ENCODE measurements around the gene CD99L2.
A peak's percentile ranks its signal among the peaks of the same experiment; 100 is the strongest.

Gene CD99L2

GRCh38 chrX:150775569-150776350, 122.7 kb downstream of the CD99L2 start:
- Histone ChIP-seq H3K27me3 (ENCODE audit: insufficient read depth, low read length) (no peaks in the 10 kb centered on the region), H3K4me2 (ENCODE audit: low read length) (no peak overlapping the region), H2AK5ac (ENCODE audit: low read length) (no peak overlapping the region), H3K4me3 (ENCODE audit: low read depth, low read length) (no peak overlapping the region), H3K27ac (ENCODE audit: low read depth, low read length) (no peak overlapping the region), H3K9ac (ENCODE audit: low read length) (no peak overlapping the region), H4K91ac (ENCODE audit: low read depth, low read length) (no peak overlapping the region), H3K79me1 (ENCODE audit: low read length) (no peaks in the 10 kb centered on the region), H3K36me3 (ENCODE audit: control insufficient read depth in 1 of 2, insufficient read depth in 2 of 2, low read length in 2 of 2) (peaks cover 1 to 4% of the 10 kb centered on the region in 2 experiments), H2BK5ac (ENCODE audit: low read depth, low read length, poor library complexity) (no peak overlapping the region), H2BK120ac (ENCODE audit: insufficient read depth, low read length, poor library complexity) (no peak overlapping the region), H2AFZ (ENCODE audit: insufficient read depth, low read length, poor library complexity) (no peak overlapping the region), H3K79me2 (ENCODE audit: control insufficient read depth, insufficient read depth, low read length, poor library complexity) (no peaks in the 10 kb centered on the region), H3K4me1 (ENCODE audit: control insufficient read depth in 1 of 2, insufficient read depth in 2 of 2, low read length in 2 of 2) (no peaks in the 10 kb centered on the region), H4K8ac (ENCODE audit: low read depth, low read length) (no peak overlapping the region), H2BK12ac (ENCODE audit: low read length) (no peak overlapping the region), H3K4ac (ENCODE audit: low read depth, low read length) (no peak overlapping the region), H4K12ac (ENCODE audit: low read depth, low read length) (no peak overlapping the region), H3K18ac (ENCODE audit: low read length) (no peak overlapping the region), H3K9me3 (ENCODE audit: insufficient read depth, low read depth, low read length) (no peaks in the 10 kb centered on the region), H3K14ac (ENCODE audit: low read length) (no peak overlapping the region), H3K23ac (ENCODE audit: low read length) (no peak overlapping the region)
- DNase-seq: no peak
- no CpG with 5 or more reads among the region's 18 CpGs for WGBS (ENCODE audit: extremely low coverage, insufficient coverage, insufficient read length)

- peak; percentile 10 to 25 for DNase-seq
- Histone ChIP-seq H3K4ac (ENCODE audit: low read depth, low read length) (no peak overlapping the region), H4K91ac (ENCODE audit: low read depth, low read length) (no peak overlapping the region), H3K14ac (ENCODE audit: low read length) (no peak overlapping the region), H3K4me1 (ENCODE audit: control insufficient read depth in 1 of 2, insufficient read depth in 2 of 2, low read length in 2 of 2) (no peaks in the 10 kb centered on the region), H3K4me2 (ENCODE audit: low read length) (no peak overlapping the region), H3K18ac (ENCODE audit: low read length) (no peak overlapping the region), H2BK5ac (ENCODE audit: low read depth, low read length, poor library complexity) (no peak overlapping the region), H2BK12ac (ENCODE audit: low read length) (no peak overlapping the region), H3K4me3 (ENCODE audit: low read depth, low read length) (no peak overlapping the region), H3K79me1 (ENCODE audit: low read length) (no peaks in the 10 kb centered on the region), H3K9ac (ENCODE audit: low read length) (no peak overlapping the region), H4K8ac (ENCODE audit: low read depth, low read length) (no peak overlapping the region), H4K12ac (ENCODE audit: low read depth, low read length) (no peak overlapping the region), H2AFZ (ENCODE audit: insufficient read depth, low read length, poor library complexity) (no peak overlapping the region), H2BK120ac (ENCODE audit: insufficient read depth, low read length, poor library complexity) (no peak overlapping the region), H3K9me3 (ENCODE audit: insufficient read depth, low read depth, low read length) (no peaks in the 10 kb centered on the region), H3K79me2 (ENCODE audit: control insufficient read depth, insufficient read depth, low read length, poor library complexity) (no peaks in the 10 kb centered on the region), H3K23ac (ENCODE audit: low read length) (no peak overlapping the region), H3K27ac (ENCODE audit: low read depth, low read length) (no peak overlapping the region), H3K36me3 (ENCODE audit: control insufficient read depth in 1 of 2, insufficient read depth in 2 of 2, low read length in 2 of 2) (peaks cover 1 to 4% of the 10 kb centered on the region in 2 experiments), H3K27me3 (ENCODE audit: insufficient read depth, low read length) (no peaks in the 10 kb centered on the region), H2AK5ac (ENCODE audit: low read length) (no peak overlapping the region)
- no CpG with 5 or more reads among the region's 14 CpGs for WGBS (ENCODE audit: extremely low coverage, insufficient coverage, insufficient read length)
Measured at GRCh38 chrX:150774798-150775568, 123.5 kb downstream of the CD99L2 start.

- H3K79me1 ChIP-seq (ENCODE audit: low read length): no peaks in the 10 kb centered on the region
- H2BK12ac ChIP-seq (ENCODE audit: low read length): no peak overlapping the region
- H3K4me1 ChIP-seq (ENCODE audit: control insufficient read depth in 1 of 2, insufficient read depth in 2 of 2, low read length in 2 of 2): no peaks in the 10 kb centered on the region
- no peaks in the 10 kb centered on the region for H3K79me2 ChIP-seq (ENCODE audit: control insufficient read depth, insufficient read depth, low read length, poor library complexity)
- no peak overlapping the region for H4K8ac ChIP-seq (ENCODE audit: low read depth, low read length)
- H2AFZ ChIP-seq (ENCODE audit: insufficient read depth, low read length, poor library complexity): no peak overlapping the region
- H3K27me3 ChIP-seq (ENCODE audit: insufficient read depth, low read length): no peaks in the 10 kb centered on the region
- no peak overlapping the region for H3K9ac ChIP-seq (ENCODE audit: low read length)
- H4K91ac ChIP-seq (ENCODE audit: low read depth, low read length): no peak overlapping the region
- no peak overlapping the region for H3K23ac ChIP-seq (ENCODE audit: low read length)
- no peak overlapping the region for H3K4ac ChIP-seq (ENCODE audit: low read depth, low read length)
- H2BK120ac ChIP-seq (ENCODE audit: insufficient read depth, low read length, poor library complexity): no peak overlapping the region
- no peak for DNase-seq
- no peak overlapping the region for H3K27ac ChIP-seq (ENCODE audit: low read depth, low read length)
- H3K36me3 ChIP-seq (ENCODE audit: control insufficient read depth in 1 of 2, insufficient read depth in 2 of 2, low read length in 2 of 2): peaks cover 1 to 4% of the 10 kb centered on the region in 2 experiments
- no peaks in the 10 kb centered on the region for H3K9me3 ChIP-seq (ENCODE audit: insufficient read depth, low read depth, low read length)
- H3K4me2 ChIP-seq (ENCODE audit: low read length): no peak overlapping the region
- H2BK5ac ChIP-seq (ENCODE audit: low read depth, low read length, poor library complexity): no peak overlapping the region
- no peak overlapping the region for H4K12ac ChIP-seq (ENCODE audit: low read depth, low read length)
- no CpG with 5 or more reads among the region's 4 CpGs for WGBS (ENCODE audit: extremely low coverage, insufficient coverage, insufficient read length)
- H2AK5ac ChIP-seq (ENCODE audit: low read length): no peak overlapping the region
- H3K4me3 ChIP-seq (ENCODE audit: low read depth, low read length): no peak overlapping the region
- no peak overlapping the region for H3K18ac ChIP-seq (ENCODE audit: low read length)
- H3K14ac ChIP-seq (ENCODE audit: low read length): no peak overlapping the region
Measured at GRCh38 chrX:150773634-150774033, 124.8 kb downstream of the CD99L2 start.

- H3K4me2 ChIP-seq (ENCODE audit: low read length): no peak overlapping the region
- H2BK5ac ChIP-seq (ENCODE audit: low read depth, low read length, poor library complexity): no peak overlapping the region
- H2BK12ac ChIP-seq (ENCODE audit: low read length): no peak overlapping the region
- H3K4me3 ChIP-seq (ENCODE audit: low read depth, low read length): no peak overlapping the region
- H3K9me3 ChIP-seq (ENCODE audit: insufficient read depth, low read depth, low read length): no peaks in the 10 kb centered on the region
- no peak overlapping the region for H4K91ac ChIP-seq (ENCODE audit: low read depth, low read length)
- no peaks in the 10 kb centered on the region for H3K27me3 ChIP-seq (ENCODE audit: insufficient read depth, low read length)
- H3K79me2 ChIP-seq (ENCODE audit: control insufficient read depth, insufficient read depth, low read length, poor library complexity): no peaks in the 10 kb centered on the region
- no peak overlapping the region for H4K12ac ChIP-seq (ENCODE audit: low read depth, low read length)
- no peaks in the 10 kb centered on the region for H3K4me1 ChIP-seq (ENCODE audit: control insufficient read depth in 1 of 2, insufficient read depth in 2 of 2, low read length in 2 of 2)
- no CpG with 5 or more reads among the region's 8 CpGs for WGBS (ENCODE audit: extremely low coverage, insufficient coverage, insufficient read length)
- no peaks in the 10 kb centered on the region for H3K79me1 ChIP-seq (ENCODE audit: low read length)
- no peak overlapping the region for H3K4ac ChIP-seq (ENCODE audit: low read depth, low read length)
- H2AK5ac ChIP-seq (ENCODE audit: low read length): no peak overlapping the region
- no peak overlapping the region for H2BK120ac ChIP-seq (ENCODE audit: insufficient read depth, low read length, poor library complexity)
- H3K27ac ChIP-seq (ENCODE audit: low read depth, low read length): no peak overlapping the region
- H3K36me3 ChIP-seq (ENCODE audit: control insufficient read depth in 1 of 2, insufficient read depth in 2 of 2, low read length in 2 of 2): peaks cover 1 to 7% of the 10 kb centered on the region in 2 experiments
- no peak overlapping the region for H4K8ac ChIP-seq (ENCODE audit: low read depth, low read length)
- no peak overlapping the region for H3K14ac ChIP-seq (ENCODE audit: low read length)
- no peak overlapping the region for H2AFZ ChIP-seq (ENCODE audit: insufficient read depth, low read length, poor library complexity)
- H3K18ac ChIP-seq (ENCODE audit: low read length): no peak overlapping the region
- H3K23ac ChIP-seq (ENCODE audit: low read length): no peak overlapping the region
- H3K9ac ChIP-seq (ENCODE audit: low read length): no peak overlapping the region
- DNase-seq: no peak
Measured at GRCh38 chrX:150773117-150773516, 125.4 kb downstream of the CD99L2 start.
